ENCODE measurements around the gene LCE4A. TPM values are rescaled to one million over a fixed set of nuclear protein-coding genes. Genes with fewer than 3 reads are reported as not detected.
"Not testable (repeated sequence)": the region's sequence is repeated elsewhere in the genome, so short reads cannot be mapped to it uniquely, and the experiment has no call there.

The LCE4A gene, protein sequence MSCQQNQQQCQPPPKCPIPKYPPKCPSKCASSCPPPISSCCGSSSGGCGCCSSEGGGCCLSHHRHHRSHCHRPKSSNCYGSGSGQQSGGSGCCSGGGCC
- not detected in 2 replicates for total RNA-seq

DNA sequence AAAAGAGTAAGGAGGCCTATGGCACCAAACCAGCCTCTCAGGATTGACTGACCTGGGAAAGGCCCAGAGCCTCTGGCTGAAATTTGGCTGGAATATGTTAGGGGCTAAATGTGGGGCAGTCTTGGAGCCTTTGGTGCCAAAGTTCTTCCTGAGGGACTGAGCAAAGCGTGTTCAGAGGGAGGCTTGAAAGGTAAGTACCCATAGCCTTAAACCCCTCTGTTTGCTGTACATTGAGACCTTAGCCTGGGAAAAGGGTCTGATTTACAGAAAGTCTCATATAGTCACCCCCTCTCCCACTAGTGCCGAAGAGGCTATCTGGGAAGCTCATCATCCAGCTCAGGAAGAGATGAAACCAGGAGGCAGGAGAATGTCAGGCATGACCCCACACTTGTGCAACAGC is at the start of gene LCE4A:
LCE4A (plus strand) TSS at position 301 of the 400 bp plus-strand sequence. CDS start 916 bp downstream, outside the sequence.
- Mint-ChIP-seq H3K4me3 (no peak within 1 kb of the TSS), H3K9me3 (no peaks in the 10 kb centered on the region), H3K36me3 (ENCODE audit: low read depth) (no peaks in the 10 kb centered on the region), H3K27ac (no peak within 1 kb of the TSS), H3K4me1 (no peaks in the 10 kb centered on the region), H3K27me3 (peaks cover 7% of the 10 kb centered on the region)
- intact Hi-C loops (cut with micrococcal nuclease) = no loop called here
- DNase-seq = no peak

DNA sequence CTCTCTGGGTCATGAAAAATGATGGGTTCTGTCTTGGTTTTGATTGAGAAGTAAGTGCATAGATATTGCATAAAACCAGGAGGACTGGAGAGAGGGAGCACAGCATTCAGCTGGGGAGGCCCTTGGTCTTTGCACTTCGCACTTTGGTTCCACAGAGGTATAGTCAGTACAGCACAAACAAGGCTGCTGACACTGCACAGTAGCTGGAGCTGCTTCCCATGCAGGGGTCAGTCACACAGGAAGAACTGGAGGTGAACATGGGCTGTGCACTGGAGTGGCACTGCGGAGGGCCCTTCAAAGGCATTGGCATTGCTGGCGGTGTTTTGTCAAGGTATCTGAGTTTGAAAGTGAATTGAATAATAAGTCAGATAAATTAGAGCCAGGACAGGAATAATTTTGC is 49.3 kb upstream of the LCE4A start:
- Mint-ChIP-seq H3K4me3 (no peak overlapping the region), H3K36me3 (ENCODE audit: low read depth) (no peaks in the 10 kb centered on the region), H3K27ac (no peak overlapping the region), H3K27me3 (peaks cover 6% of the 10 kb centered on the region), H3K9me3 (no peaks in the 10 kb centered on the region), H3K4me1 (no peaks in the 10 kb centered on the region)
- intact Hi-C loops (cut with micrococcal nuclease) = no loop called here
- no peak for DNase-seq

DNA sequence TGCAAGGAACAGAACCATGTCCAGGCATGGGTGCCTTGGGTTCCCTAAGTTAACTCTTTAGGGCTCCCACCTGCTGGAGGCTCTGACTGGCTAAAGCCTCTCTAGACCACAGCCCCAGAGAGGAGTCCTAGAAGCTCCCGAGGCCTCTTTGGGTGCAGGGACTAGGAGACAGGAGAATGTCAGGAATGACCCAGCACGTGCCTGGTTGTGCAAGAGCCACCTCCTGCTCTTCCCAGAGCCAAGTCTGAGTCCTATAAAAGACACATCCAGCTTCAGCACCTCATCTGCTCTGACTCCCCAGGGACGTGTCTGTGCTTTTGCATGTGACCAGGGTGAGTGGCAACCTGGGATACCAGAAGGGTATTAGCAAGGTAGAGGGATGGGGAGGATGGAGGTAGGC is 44.9 kb upstream of the LCE4A start, which contains the start of gene LCE2D:
LCE2D (plus strand) TSS at position 283 of the 400 bp plus-strand sequence. CDS start 726 bp downstream, outside the sequence.
- Mint-ChIP-seq H3K27ac (no peak within 1 kb of the TSS), H3K36me3 (ENCODE audit: low read depth) (no peaks in the 10 kb centered on the region), H3K9me3 (no peaks in the 10 kb centered on the region), H3K27me3 (peaks cover 4% of the 10 kb centered on the region), H3K4me3 (no peak within 1 kb of the TSS), H3K4me1 (no peaks in the 10 kb centered on the region)
- intact Hi-C loops (cut with micrococcal nuclease) = no loop called here
- no peak for DNase-seq

DNA sequence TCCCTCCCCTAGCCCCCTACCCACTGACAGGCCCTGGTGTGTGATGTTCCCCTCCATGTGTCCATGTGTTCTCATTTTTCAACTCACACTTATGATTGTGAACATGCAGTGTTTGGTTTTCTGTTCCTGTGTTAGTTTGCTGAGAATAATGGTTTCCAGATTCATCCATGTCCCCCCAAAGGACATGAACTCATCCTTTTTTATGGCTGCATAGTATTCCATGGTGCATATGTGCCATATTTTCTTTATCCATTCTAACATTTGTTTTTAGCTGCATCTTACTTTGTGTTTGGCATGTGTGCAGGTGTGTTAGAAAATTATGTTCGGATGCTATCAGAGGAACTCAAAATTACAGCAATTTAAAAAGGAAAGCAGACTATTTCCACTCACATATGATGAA is 41.8 kb upstream of the LCE4A start:
- H3K27ac Mint-ChIP-seq; H3K9me3 Mint-ChIP-seq; H3K36me3 Mint-ChIP-seq (ENCODE audit: low read depth); H3K27me3 Mint-ChIP-seq; DNase-seq; H3K4me1 Mint-ChIP-seq; H3K4me3 Mint-ChIP-seq; intact Hi-C loops (cut with micrococcal nuclease): not testable (repeated sequence)

DNA sequence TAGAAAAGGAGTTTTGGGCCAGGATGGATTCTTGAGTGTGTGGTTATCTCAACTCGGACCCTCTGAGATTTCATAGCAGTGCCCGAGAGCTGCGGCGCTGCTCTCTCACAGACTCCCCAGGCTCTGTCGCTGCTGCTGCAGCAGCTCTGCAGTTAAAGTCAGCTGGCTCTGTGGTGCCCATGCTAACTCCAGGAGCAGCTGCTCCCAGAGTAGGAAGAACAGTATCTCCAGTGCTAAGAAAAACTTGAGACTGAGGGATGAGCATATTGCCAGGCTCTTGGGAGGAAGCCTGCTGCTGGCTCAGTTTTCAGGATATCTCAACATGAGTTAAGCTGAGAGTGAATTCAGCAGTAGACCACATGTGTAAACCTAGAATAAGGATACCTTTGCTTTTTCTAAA is 40.3 kb upstream of the LCE4A start:
- Mint-ChIP-seq H3K27me3 (peaks cover 4% of the 10 kb centered on the region), H3K4me1 (no peaks in the 10 kb centered on the region), H3K4me3 (no peak overlapping the region), H3K9me3 (no peaks in the 10 kb centered on the region), H3K27ac (no peak overlapping the region), H3K36me3 (ENCODE audit: low read depth) (no peaks in the 10 kb centered on the region)
- DNase-seq = no peak
- intact Hi-C loops (cut with micrococcal nuclease) = no loop called here

DNA sequence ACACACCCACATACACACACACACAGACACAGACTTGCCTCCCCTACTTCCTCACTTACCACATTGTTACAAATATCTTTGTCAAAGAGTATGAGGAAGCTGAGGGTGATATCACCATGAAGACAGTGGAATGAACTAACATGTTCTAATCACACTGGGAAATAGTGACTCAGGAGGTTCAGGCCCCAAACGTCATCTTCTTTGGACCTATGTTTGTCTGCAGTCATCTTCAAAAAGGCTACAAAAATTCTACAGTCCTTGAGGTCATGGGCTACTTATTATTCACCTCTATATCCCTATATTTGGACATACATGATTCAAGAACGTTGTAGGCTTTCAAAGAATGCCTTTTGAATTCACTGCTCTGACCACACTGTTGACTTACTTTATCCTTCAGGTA is 34.9 kb upstream of the LCE4A start:
- intact Hi-C loops (cut with micrococcal nuclease) = no loop called here
- H3K4me1 Mint-ChIP-seq = no peaks in the 10 kb centered on the region
- no peaks in the 10 kb centered on the region for H3K9me3 Mint-ChIP-seq
- peaks cover 6% of the 10 kb centered on the region for H3K27me3 Mint-ChIP-seq
- no peaks in the 10 kb centered on the region for H3K36me3 Mint-ChIP-seq (ENCODE audit: low read depth)
- no peak overlapping the region for H3K27ac Mint-ChIP-seq
- DNase-seq = no peak
- no peak overlapping the region for H3K4me3 Mint-ChIP-seq

DNA sequence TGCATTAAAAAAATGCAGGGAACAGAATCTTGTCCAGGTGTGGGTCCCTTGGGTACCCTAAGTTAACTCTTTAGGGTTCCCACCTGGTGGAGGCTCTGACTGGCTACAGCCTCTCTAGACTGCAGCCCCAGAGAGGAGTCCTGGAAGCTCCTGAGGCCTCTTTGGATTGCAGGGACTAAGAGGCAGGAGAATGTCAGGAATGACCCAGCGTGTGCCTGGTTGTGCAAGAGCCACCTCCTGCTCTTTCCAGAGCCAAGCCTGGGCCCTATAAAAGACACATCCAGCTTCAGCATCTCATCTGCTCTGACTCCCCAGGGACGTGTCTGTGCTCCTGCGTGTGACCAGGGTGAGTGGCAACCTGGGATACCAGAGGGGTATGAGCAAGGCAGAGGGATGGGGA is 33.0 kb upstream of the LCE4A start, which contains the start of gene LCE2C:
LCE2C (plus strand) TSS at position 297 of the 400 bp plus-strand sequence. CDS start 737 bp downstream, outside the sequence.
- H3K27me3 Mint-ChIP-seq; H3K36me3 Mint-ChIP-seq (ENCODE audit: low read depth); DNase-seq; H3K4me1 Mint-ChIP-seq; H3K4me3 Mint-ChIP-seq; H3K9me3 Mint-ChIP-seq; intact Hi-C loops (cut with micrococcal nuclease); H3K27ac Mint-ChIP-seq: not testable (repeated sequence)

DNA sequence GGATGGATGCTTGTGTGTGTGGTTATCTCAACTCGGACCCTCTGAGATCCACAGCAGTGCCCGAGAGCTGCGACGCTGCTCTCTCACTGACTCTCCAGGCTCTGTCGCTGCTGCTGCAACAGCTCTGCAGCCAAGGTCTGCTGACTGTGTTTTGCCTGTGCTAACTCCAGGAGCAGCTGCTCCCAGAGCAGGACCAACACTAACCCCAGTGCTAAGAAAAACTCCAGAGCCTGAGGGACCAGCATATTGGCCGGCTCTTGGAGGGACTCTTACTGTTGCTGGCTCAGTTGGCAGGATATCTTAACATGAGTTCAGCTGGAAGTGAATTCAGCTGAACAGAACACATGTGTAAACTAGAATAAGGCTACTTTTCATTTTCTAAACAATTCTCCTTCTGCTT is 28.5 kb upstream of the LCE4A start:
- peaks cover 2% of the 10 kb centered on the region for H3K27me3 Mint-ChIP-seq
- H3K4me1 Mint-ChIP-seq = no peaks in the 10 kb centered on the region
- no peaks in the 10 kb centered on the region for H3K9me3 Mint-ChIP-seq
- no peak overlapping the region for H3K27ac Mint-ChIP-seq
- no peak for DNase-seq
- H3K4me3 Mint-ChIP-seq = no peak overlapping the region
- intact Hi-C loops (cut with micrococcal nuclease) = no loop called here
- H3K36me3 Mint-ChIP-seq (ENCODE audit: low read depth) = no peaks in the 10 kb centered on the region

DNA sequence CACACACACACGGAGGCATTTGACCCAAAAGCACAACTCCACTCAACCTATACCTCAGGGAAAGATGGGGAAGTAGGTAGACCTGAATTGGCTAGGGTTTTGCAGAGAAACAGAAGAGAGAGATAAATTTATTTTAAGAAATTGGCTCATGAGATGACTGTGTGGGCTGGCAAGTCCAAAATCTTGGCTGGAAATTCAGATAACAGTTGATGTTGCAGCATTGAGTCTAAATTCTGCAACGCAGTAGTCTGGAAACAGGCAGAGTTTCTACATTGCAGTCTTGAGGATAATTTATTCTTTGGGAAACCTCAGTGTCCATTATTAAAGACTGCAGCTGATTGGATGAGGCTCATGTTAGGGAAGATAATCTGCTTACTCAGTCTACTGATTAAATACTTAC is 26.3 kb upstream of the LCE4A start:
- Mint-ChIP-seq H3K9me3 (no peaks in the 10 kb centered on the region), H3K27ac (no peak overlapping the region), H3K36me3 (ENCODE audit: low read depth) (no peaks in the 10 kb centered on the region), H3K27me3 (no peaks in the 10 kb centered on the region), H3K4me1 (no peaks in the 10 kb centered on the region), H3K4me3 (no peak overlapping the region)
- intact Hi-C loops (cut with micrococcal nuclease) = no loop called here
- DNase-seq = no peak

DNA sequence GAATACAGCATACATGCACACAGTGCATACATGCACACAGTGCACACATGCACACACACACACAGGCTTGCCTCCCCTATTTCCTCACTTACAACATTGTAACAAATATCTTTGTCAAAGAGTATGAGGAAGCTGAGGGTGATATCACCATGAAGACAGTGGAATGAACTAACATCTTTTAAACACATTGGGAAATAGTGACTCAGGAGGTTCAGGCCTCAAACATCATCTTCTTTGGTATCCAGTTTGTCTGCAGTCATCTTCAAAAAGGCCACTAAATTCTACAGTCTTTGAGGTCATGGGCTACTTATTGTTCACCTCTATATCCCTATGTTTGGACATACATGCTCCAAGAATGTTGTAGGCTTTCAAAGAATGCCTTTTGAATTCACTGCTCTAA is 24.1 kb upstream of the LCE4A start:
- H3K4me3 Mint-ChIP-seq = no peak overlapping the region
- no peak for DNase-seq
- H3K4me1 Mint-ChIP-seq = no peaks in the 10 kb centered on the region
- H3K9me3 Mint-ChIP-seq = no peaks in the 10 kb centered on the region
- no peaks in the 10 kb centered on the region for H3K36me3 Mint-ChIP-seq (ENCODE audit: low read depth)
- H3K27ac Mint-ChIP-seq = no peak overlapping the region
- H3K27me3 Mint-ChIP-seq = peaks cover 2% of the 10 kb centered on the region
- intact Hi-C loops (cut with micrococcal nuclease) = no loop called here

DNA sequence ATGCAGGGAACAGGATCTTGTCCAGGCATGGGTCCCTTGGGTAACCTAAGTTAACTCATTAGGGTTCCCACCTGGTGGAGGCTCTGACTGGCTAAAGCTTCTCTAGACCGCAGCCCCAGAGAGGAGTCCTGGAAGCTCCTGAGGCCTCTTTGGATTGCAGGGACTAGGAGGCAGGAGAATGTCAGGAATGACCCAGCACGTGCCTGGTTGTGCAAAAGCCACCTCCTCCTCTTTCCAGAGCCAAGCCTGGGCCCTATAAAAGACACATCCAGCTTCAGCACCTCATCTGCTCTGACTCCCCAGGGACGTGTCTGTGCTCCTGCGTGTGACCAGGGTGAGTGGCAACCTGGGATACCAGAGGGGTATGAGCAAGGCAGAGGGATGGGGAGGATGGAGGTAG is 22.1 kb upstream of the LCE4A start, which contains the start of gene LCE2B:
LCE2B (plus strand) TSS at position 301 of the 400 bp plus-strand sequence. CDS start 721 bp downstream, outside the sequence.
- DNase-seq; H3K4me3 Mint-ChIP-seq; H3K9me3 Mint-ChIP-seq; H3K36me3 Mint-ChIP-seq (ENCODE audit: low read depth); H3K4me1 Mint-ChIP-seq; intact Hi-C loops (cut with micrococcal nuclease); H3K27ac Mint-ChIP-seq; H3K27me3 Mint-ChIP-seq: not testable (repeated sequence)

DNA sequence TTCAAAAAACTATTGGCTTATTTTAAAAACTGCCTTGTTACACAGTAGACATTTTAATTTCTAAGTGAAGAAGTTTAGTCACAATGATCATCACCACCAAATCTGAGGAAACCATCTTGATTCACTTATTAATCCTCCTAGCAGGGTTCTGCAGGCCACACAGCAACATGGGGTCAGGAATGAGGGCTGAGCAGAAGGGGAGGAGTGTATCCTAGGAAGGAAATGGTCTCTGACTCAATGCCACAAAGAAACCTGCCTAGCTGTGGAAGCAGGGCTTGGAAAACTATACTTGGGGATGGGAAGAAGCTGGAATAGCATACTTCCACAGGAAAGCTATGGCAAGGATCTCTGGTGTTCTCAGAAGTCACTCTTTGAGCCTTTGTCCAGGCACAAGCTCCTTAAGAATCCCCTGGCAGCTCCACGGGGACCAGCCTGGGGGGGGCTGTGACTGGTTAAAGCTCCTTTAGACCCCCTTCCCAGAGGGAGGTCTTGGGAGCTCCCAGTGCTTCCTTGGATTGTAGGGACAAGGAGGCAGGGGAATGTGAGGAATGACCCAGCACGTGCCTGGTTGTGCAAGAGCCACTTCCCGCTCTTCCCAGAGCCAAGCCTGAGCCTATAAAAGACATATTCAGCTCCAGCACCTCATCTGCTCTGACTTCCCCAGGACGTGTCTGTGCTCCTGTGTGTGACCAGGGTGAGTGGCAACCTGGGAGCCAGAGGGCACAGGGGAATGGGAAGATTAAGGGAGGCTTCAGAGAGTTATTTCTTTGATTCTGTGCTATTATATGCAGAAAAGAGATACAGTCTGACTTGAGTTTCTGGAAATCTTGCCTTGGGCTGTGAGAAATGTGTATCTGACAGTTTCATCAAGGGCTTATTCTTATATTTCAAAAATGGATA is 10.0 kb upstream of the LCE4A start, which contains the start of gene LCE2A:
LCE2A (plus strand) TSS at position 645 of the 900 bp plus-strand sequence. CDS start 557 bp downstream, outside the sequence.
- no peaks in the 10 kb centered on the region for H3K36me3 Mint-ChIP-seq (ENCODE audit: low read depth)
- H3K4me3 Mint-ChIP-seq = no peak within 1 kb of the TSS
- no peaks in the 10 kb centered on the region for H3K27me3 Mint-ChIP-seq
- DNase-seq = no peak
- H3K27ac Mint-ChIP-seq = no peak within 1 kb of the TSS
- H3K4me1 Mint-ChIP-seq = no peaks in the 10 kb centered on the region
- intact Hi-C loops (cut with micrococcal nuclease) = no loop called here
- H3K9me3 Mint-ChIP-seq = peaks cover 8% of the 10 kb centered on the region

DNA sequence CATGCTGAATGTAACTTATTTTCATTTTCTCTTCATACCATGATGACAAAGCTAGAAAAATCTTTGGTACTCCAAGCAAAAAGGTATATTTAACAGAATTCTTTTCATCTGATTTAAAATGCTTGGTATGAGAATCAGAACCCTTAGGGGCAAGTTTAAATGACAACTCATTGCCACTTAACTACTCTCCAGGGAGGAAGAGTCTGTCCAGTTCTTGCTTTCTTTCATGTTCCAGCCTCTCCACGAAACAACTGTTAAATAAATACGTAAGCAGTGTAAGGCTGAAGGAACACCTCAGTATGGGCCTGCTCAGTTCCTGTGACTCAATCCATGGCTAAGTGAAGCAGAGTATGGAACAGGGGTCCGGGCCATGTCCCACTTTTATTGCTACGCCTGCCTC is 8.2 kb upstream of the LCE4A start:
- Mint-ChIP-seq H3K4me1 (no peaks in the 10 kb centered on the region), H3K4me3 (no peak overlapping the region), H3K27ac (no peak overlapping the region), H3K36me3 (ENCODE audit: low read depth) (no peaks in the 10 kb centered on the region), H3K9me3 (no peaks in the 10 kb centered on the region), H3K27me3 (peaks cover 3% of the 10 kb centered on the region)
- DNase-seq = no peak
- intact Hi-C loops (cut with micrococcal nuclease) = no loop called here

DNA sequence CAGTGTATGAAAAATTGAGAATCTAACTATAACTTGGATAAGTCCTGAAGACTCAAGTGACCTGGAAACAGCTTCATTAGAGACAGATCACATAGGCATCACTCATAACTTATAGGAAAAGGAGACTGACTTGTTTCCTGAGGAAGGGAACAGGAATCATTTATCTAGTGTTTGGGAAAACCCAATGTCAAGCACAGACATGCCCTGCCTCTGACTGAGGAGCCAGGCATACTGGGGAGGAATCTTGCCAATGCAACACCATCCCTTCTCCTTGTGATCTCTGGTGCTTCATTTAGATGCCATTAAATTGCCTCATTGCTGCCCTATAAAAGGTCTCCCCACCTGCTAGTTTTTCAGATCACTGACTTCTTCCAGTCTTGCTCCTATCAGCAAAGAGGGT is 10.3 kb downstream of the LCE4A start:
- H3K4me1 Mint-ChIP-seq = no peaks in the 10 kb centered on the region
- H3K27ac Mint-ChIP-seq = no peak overlapping the region
- no peaks in the 10 kb centered on the region for H3K36me3 Mint-ChIP-seq (ENCODE audit: low read depth)
- intact Hi-C loops (cut with micrococcal nuclease) = no loop called here
- no peaks in the 10 kb centered on the region for H3K9me3 Mint-ChIP-seq
- H3K4me3 Mint-ChIP-seq = no peak overlapping the region
- DNase-seq = no peak
- peaks cover 4% of the 10 kb centered on the region for H3K27me3 Mint-ChIP-seq
